IMR-90 (cell line): ENCODE data around the gene TMPRSS3. TPM values are rescaled to one million over a fixed set of nuclear protein-coding genes. Genes with fewer than 3 reads are reported as not detected.

Source experiments
- ATAC-seq: fragments of 200-7000 bp; cut with Tn5 transposase; 2 replicates; pipeline ENCODE4 v1.9.1; 2020; ENCODE audit warnings: low read depth, mild to moderate bottlenecking, moderate library complexity
- BruUV-seq: library from RNA; stranded (reverse); fragments of 400-500 nt; replicated peaks from 2 replicates; lab custom pipeline; 2021; lab: Mats Ljungman, UMichigan
- CTCF ChIA-PET: fragments of 300-600 bp; formaldehyde crosslinking; extraction: SDS; loops from one replicate; lab custom pipeline; 2021; ENCODE audit warnings: antibody characterized with exemption; lab: Yijun Ruan, JAX
- POLR2A ChIA-PET: fragments of 300-600 bp; sonication (Branson Sonifier 250); formaldehyde crosslinking; loops from one replicate; lab custom pipeline; 2022; ENCODE audit warnings: antibody characterized with exemption; ENCODE audit not compliant: unreplicated experiment; lab: Charles Lee
- DNase-seq: peaks from one replicate; pipeline ENCODE4 v3.0.0; 2013
- H2AFZ ChIP-seq: replicated peaks from 2 replicates; pipeline ENCODE3; 2013; ENCODE audit warnings: low read length, mild to moderate bottlenecking; ENCODE audit not compliant: poor library complexity
- H2AK5ac ChIP-seq: 2 replicates; pipeline ENCODE4 v1.6.1; 2013; ENCODE audit warnings: low read depth, low read length, inconsistent platforms
- H2AK9ac ChIP-seq: replicated peaks from 2 replicates; pipeline ENCODE3; 2013; ENCODE audit warnings: mild to moderate bottlenecking, low read depth, low read length, moderate library complexity; ENCODE audit not compliant: poor library complexity
- H2BK120ac ChIP-seq: 2 replicates; pipeline ENCODE4 v1.6.1; 2013; ENCODE audit warnings: low read depth, low read length, inconsistent platforms
- H2BK15ac ChIP-seq: 3 replicates; pipeline ENCODE4 v1.6.1; 2013; ENCODE audit warnings: low read depth, low read length, inconsistent platforms
- H2BK20ac ChIP-seq: 2 replicates; pipeline ENCODE4 v1.6.1; 2013; ENCODE audit warnings: low read depth, mild to moderate bottlenecking, inconsistent platforms, low read length, moderate library complexity
- H2BK5ac ChIP-seq: 2 replicates; pipeline ENCODE4 v1.6.1; 2013; ENCODE audit warnings: mild to moderate bottlenecking, low read depth, low read length, inconsistent platforms; ENCODE audit not compliant: poor library complexity, severe bottlenecking
- H3K14ac ChIP-seq: replicated peaks from 2 replicates; pipeline ENCODE4 v1.6.1; 2013; ENCODE audit warnings: low read depth, low read length, inconsistent platforms
- H3K18ac ChIP-seq: 2 replicates; pipeline ENCODE4 v1.6.1; 2013; ENCODE audit warnings: low read depth, low read length, control low read depth
- H3K23ac ChIP-seq: 2 replicates; pipeline ENCODE4 v1.6.1; 2013; ENCODE audit warnings: low read depth, low read length, inconsistent platforms
- H3K27ac ChIP-seq: 2 replicates; pipeline ENCODE4 v1.5.1; 2013; ENCODE audit warnings: mild to moderate bottlenecking, control low read depth, low read length; ENCODE audit not compliant: insufficient read depth
- H3K27me3 ChIP-seq: 2 replicates; pipeline ENCODE4 v1.6.1; 2013; ENCODE audit warnings: low read length; ENCODE audit not compliant: control insufficient read depth, insufficient read depth
- H3K36me3 ChIP-seq: 2 replicates; pipeline ENCODE4 v1.6.1; 2013; ENCODE audit warnings: low read length, mixed read lengths; ENCODE audit not compliant: control insufficient read depth, insufficient read depth
- H3K4ac ChIP-seq: 2 replicates; pipeline ENCODE4 v1.6.1; 2013; ENCODE audit warnings: low read depth, low read length, inconsistent platforms
- H3K4me1 ChIP-seq: 2 replicates; pipeline ENCODE4 v1.6.1; 2013; ENCODE audit warnings: low read length, mixed read lengths; ENCODE audit not compliant: control insufficient read depth, insufficient read depth
- H3K4me2 ChIP-seq: 2 replicates; pipeline ENCODE4 v1.6.1; 2013; ENCODE audit warnings: low read depth, mild to moderate bottlenecking, control low read depth, low read length, moderate library complexity
- H3K4me3 ChIP-seq: 2 replicates; pipeline ENCODE4 v1.5.1; 2013; ENCODE audit warnings: low read depth, mild to moderate bottlenecking, control low read depth, low read length, moderate library complexity; ENCODE audit not compliant: insufficient read depth
- H3K56ac ChIP-seq: 2 replicates; pipeline ENCODE4 v1.6.1; 2013; ENCODE audit warnings: low read length, inconsistent platforms; ENCODE audit not compliant: insufficient read depth; ENCODE audit errors: extremely low read depth
- H3K79me1 ChIP-seq, 2 experiments: 2 replicates each; pipeline ENCODE4 v1.6.1; 2013; ENCODE audit warnings: low read length in 2 of 2, inconsistent platforms in 1 of 2, low read depth in 1 of 2
- H3K9ac ChIP-seq: 2 replicates; pipeline ENCODE4 v1.6.1; 2013; ENCODE audit warnings: low read depth, low read length, control low read depth
- H3K9me1 ChIP-seq: 2 replicates; pipeline ENCODE4 v1.6.1; 2013; ENCODE audit warnings: low read length, inconsistent platforms; ENCODE audit not compliant: insufficient read depth
- H3K9me3 ChIP-seq: 2 replicates; pipeline ENCODE4 v1.6.1; 2013; ENCODE audit warnings: low read length; ENCODE audit not compliant: control insufficient read depth, insufficient read depth
- H4K20me1 ChIP-seq: 2 replicates; pipeline ENCODE4 v1.6.1; 2013; ENCODE audit warnings: low read length, inconsistent platforms; ENCODE audit not compliant: insufficient read depth
- H4K5ac ChIP-seq: 2 replicates; pipeline ENCODE4 v1.6.1; 2013; ENCODE audit warnings: mild to moderate bottlenecking, low read depth, low read length, control low read depth
- H4K8ac ChIP-seq, 2 experiments: 2 replicates each; pipeline ENCODE4 v1.6.1; 2013; ENCODE audit warnings: low read depth in 2 of 2, low read length in 2 of 2, control low read depth in 1 of 2, inconsistent platforms in 1 of 2
- H4K91ac ChIP-seq: 2 replicates; pipeline ENCODE4 v1.6.1; 2013; ENCODE audit warnings: low read depth, low read length, inconsistent platforms; ENCODE audit not compliant: insufficient read depth
- BHLHE40 ChIP-seq: fragments of 150-350 bp; IDR thresholded peaks from 2 replicates; pipeline ENCODE4 v1.6.1; 2016; ENCODE audit warnings: mild to moderate bottlenecking, low read depth, low read length
- CEBPB ChIP-seq: IDR thresholded peaks from 2 replicates; pipeline ENCODE4 v1.6.1; 2012; ENCODE audit warnings: low read depth, low read length, improper control_type of control experiment
- CHD1 ChIP-seq: IDR thresholded peaks from 2 replicates; pipeline ENCODE4 v1.6.1; 2012; ENCODE audit warnings: low read depth, low read length, improper control_type of control experiment
- FOS ChIP-seq: fragments of 150-350 bp; IDR thresholded peaks from 2 replicates; pipeline ENCODE4 v1.6.1; 2016; ENCODE audit warnings: low read depth, low read length
- MAFK ChIP-seq: IDR thresholded peaks from 2 replicates; pipeline ENCODE4 v1.6.1; 2012; ENCODE audit warnings: low read depth, low read length, improper control_type of control experiment
- MXI1 ChIP-seq: IDR thresholded peaks from 2 replicates; pipeline ENCODE4 v1.6.1; 2012; ENCODE audit warnings: low read depth, mild to moderate bottlenecking, low read length, moderate library complexity, borderline replicate concordance
- POLR2A ChIP-seq: IDR thresholded peaks from 2 replicates; pipeline ENCODE4 v1.6.1; 2012; ENCODE audit warnings: mild to moderate bottlenecking, low read depth, low read length
- RAD21 ChIP-seq: IDR thresholded peaks from 2 replicates; pipeline ENCODE4 v1.6.1; 2012; ENCODE audit warnings: low read length, improper control_type of control experiment
- RCOR1 ChIP-seq: IDR thresholded peaks from 2 replicates; pipeline ENCODE4 v1.6.1; 2012; ENCODE audit warnings: mild to moderate bottlenecking, low read length, improper control_type of control experiment; ENCODE audit not compliant: insufficient replicate concordance
- RFX5 ChIP-seq: IDR thresholded peaks from 2 replicates; pipeline ENCODE4 v1.8.0; 2012; ENCODE audit warnings: low read depth, mild to moderate bottlenecking, low read length, moderate library complexity
- WGBS, 2 experiments: methylation state at CpG; one replicate each; pipeline versions ENCODE4 v1.1.5 to v1.1.7; 2013; ENCODE audit warnings: missing lambda C conversion rate in 2 of 2; ENCODE audit not compliant: insufficient read length in 1 of 2; ENCODE audit errors: extremely low coverage in 2 of 2; 5-methylcytosine and 5-hydroxymethylcytosine counted together
- dilution Hi-C: fragments of 300-500 bp; cut with HindIII; formaldehyde crosslinking; loops from one replicate; pipeline ENCODE4 v1.14.3; 2018; ENCODE audit warnings: low sequenced_read_pairs; ENCODE audit not compliant: unreplicated experiment
- in situ Hi-C: fragments of 300-500 bp; cut with MboI; formaldehyde crosslinking; loops from 3 replicates; pipeline ENCODE4 v1.14.3; 2019; ENCODE audit warnings: low sequenced_read_pairs, inconsistent platforms, mixed read lengths
- intact Hi-C: fragments of 100-400 bp; cut with micrococcal nuclease; formaldehyde crosslinking; loops from 2 replicates; pipeline ENCODE4 v1.10.0; 2022
- polyA plus RNA-seq, 3 experiments: library from polyadenylated mRNA; depleted of rRNA; stranded (reverse); fragments of >200 nt; gene quantifications; 2 replicates each; pipeline ENCODE4 v1.2.3, GENCODE V29; 2012; ENCODE audit warnings: low replicate concordance in 1 of 3
- total RNA-seq: library from RNA; depleted of rRNA; stranded (reverse); fragments of >200 nt; gene quantifications from 2 replicates; pipeline ENCODE4 v1.2.3, GENCODE V29; 2012

The TMPRSS3 gene
- total and polyA plus RNA-seq, 2 of the 4 experiments (the other 2 are of a cell fraction), result not detected

GRCh38 chr21:42434884-42435283 lies 39.0 kb upstream of the TMPRSS3 start:
- BruUV-seq, result no TSS peak
- Histone ChIP-seq H3K4me3 (no peak overlapping the region), H4K20me1 (no peaks in the 10 kb centered on the region), H2AK9ac (no peak overlapping the region), H3K14ac (no peak overlapping the region), H3K56ac (no peak overlapping the region), H3K9me3 (no peaks in the 10 kb centered on the region; the same call in none of the 2 replicates), H3K18ac (no peak overlapping the region), H3K9me1 (no peaks in the 10 kb centered on the region), H3K4me2 (no peak overlapping the region), H3K23ac (no peak overlapping the region), H3K79me1 (no peaks in the 10 kb centered on the region), H3K27ac (no peak overlapping the region), H3K27me3 (no peaks in the 10 kb centered on the region; the same call in 1 of the 2 replicates), H2BK20ac (no peak overlapping the region), H3K9ac (no peak overlapping the region), H2AFZ (no peak overlapping the region), H4K91ac (no peak overlapping the region), H4K8ac (no peak overlapping the region), H2BK120ac (no peak overlapping the region), H3K36me3 (no peaks in the 10 kb centered on the region), H2AK5ac (no peak overlapping the region), H3K4ac (no peak overlapping the region), H2BK15ac (no peak overlapping the region), H4K5ac (no peak overlapping the region), H3K4me1 (no peaks in the 10 kb centered on the region), H2BK5ac (no peak overlapping the region)
- ChIA-PET CTCF (no interaction called here), POLR2A (no interaction called here)
- WGBS, 2 experiments, result no CpG with 5 or more reads among the region's 3 CpGs
- DNase-seq (no peak), ATAC-seq (no peak)
- in situ Hi-C loops (no loop called here), intact Hi-C loops (no loop called here), dilution Hi-C loops (no loop called here)
- TF ChIP-seq FOS (no peak), RAD21 (no peak), CEBPB (no peak), MXI1 (no peak), POLR2A (no peak), MAFK (no peak), RCOR1 (no peak), CHD1 (no peak), BHLHE40 (no peak), RFX5 (no peak)
